Body of pancreas (tissue), 4 donors: ENCODE results near the gene RAD51B.

ENCODE experiments used
- CTCF ChIP-seq, 7 experiments: fragments of 450-650 bp in 4 of 7; fragments of 200-600 bp in 3 of 7; sonication (generic) in 3 of 7; IDR thresholded peaks; one replicate each; pipeline ENCODE4 v1.5.1; 2016 to 2019; ENCODE audit warnings: antibody characterized with exemption in 7 of 7
- POLR2A ChIP-seq, 3 donors: fragments of 450-650 bp; IDR thresholded peaks; one replicate each; pipeline ENCODE4 v1.6.1; 2016; ENCODE audit warnings: antibody characterized with exemption in 3 of 3, mild to moderate bottlenecking in 2 of 3

DNA sequence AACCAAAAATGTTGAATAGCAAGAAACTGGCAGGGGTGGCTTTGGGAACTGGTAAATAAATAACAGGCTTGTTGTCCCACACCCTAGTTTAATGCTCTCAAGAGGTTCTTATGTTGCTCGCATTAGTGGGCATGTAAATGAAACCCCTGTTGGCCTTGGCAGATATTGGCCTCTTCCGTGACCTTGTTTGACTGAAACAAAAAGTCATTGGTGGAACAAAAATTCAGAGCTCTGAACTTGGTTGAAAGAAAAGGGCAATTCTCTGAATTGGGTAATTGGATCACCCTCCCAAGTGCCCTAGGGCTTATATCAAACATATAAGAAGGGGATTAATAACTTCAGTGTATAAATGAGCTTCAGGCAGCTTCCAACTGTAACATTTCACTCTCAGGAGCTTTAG is 547.1 kb downstream of the RAD51B start:
- TF ChIP-seq CTCF (IDR thresholded peaks at IDR 0.05) (no peak), POLR2A (IDR thresholded peaks at IDR 0.05) (no peak)
